ENCODE results near the gene RAD51.

The RAD51 gene

DNA sequence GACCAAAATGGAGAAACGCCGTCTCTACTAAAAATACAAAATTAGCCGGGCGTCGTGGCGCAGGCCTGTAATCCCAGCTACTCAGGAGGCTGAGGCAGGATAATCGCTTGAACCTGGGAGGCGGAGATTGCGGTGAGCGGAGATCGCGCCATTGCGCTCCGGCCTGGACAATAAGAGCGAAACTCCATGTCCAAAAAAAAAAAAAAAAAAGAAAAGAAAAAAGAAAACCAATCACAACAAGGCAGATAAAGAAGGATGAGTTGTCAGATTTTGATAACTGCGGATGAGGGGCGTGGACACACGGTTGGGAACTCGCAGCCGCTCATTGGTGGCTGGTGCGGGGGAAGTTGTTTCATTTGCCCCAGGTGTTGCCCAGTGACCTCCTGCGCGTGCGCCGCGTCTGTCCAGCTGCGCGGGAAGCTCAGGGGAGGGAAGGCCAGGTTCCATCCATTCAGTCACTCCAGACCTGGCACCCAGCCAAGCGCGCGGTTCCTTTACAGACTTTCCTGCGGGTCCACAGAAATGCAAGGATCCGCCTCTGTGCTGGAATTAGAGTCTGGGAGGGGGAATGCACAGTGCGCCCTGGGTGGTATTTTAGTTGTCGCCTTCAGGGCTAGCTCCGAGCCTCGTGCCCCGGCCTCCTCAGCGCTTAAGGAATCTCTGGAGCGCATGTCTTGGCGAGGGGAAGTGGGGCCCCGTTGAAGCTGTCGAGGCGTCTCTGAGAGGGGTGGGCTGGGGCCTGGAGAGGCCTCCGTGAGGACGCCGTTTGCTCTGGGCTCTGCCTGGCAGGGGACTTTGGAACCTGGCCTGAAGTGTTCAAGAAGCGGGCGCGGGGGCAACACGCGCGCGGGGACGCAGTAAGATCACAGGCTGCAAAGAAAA is 68.2 kb downstream of the RAD51 start:
- no peak for DNase-seq (ENCODE audit: low read depth)

DNA sequence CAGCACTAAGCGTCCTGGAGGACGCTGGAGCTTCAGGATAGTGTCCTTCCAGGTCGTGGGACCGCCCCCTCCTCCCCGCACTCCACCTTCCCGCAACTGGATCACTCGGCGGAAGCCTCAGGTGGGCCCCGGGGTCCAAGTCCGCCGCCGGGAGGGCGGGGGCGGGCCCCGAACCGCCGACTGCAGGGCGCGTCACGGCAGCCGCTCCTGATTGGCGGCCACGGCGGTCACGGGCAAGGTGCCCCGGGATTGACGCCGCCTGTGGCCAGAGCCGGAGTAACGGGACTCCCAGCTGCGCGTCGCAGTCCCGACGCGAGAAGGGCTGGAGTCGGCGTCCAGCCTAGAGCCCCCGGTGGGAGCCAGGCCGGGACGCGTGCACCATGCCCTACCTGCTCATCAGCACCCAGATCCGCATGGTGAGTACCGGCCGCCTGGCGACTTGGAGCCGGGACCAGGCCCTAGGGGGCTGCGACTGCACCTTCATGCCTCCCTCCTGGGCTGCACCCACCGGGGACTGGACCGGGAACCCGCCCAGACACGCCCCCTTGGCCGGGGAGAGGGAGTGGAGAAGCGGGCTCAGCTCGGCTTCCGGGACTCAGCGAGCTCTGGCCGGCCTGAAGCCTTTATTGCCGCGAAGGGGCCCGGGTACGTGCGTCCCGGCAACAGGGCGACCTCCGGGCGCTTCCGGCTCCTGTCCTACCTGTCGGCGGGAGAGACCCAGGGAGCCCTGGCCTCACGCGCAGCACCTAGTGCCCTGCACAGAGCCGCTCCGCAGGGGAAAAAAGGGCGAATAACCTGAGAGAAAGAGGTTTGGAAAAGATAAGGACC is 69.0 kb downstream of the RAD51 start, which contains the start of gene GCHFR:
TSS of gene GCHFR (plus strand) at position 268 of the 828 bp plus-strand sequence. CDS start at position 381, 113 bp downstream.
- DNase-seq (ENCODE audit: low read depth), result peak; percentile 67

DNA sequence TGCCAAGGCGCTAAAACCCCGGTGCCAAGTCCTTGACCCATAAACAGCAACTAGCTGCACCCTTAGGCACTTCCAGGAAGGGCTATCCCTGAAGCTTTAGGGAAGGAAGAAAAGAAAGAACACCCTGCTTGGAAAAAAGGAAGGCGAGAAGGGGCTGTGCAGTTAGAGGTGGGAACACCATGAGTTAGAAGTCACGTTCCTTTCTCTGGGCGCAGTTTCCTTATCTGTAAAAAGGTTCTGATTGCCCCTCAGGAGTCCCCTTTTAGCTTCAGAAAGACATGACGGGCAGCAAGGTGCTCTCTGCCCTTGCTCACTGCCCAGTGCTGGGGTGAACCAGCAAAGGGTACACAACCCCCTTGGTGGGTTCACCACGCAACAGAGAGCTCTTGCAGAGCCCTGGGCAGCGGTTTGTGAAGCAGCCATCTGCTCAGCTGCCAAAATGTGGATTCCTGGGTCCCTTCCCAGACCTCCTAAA is 69.7 kb downstream of the RAD51 start:
- no peak for DNase-seq (ENCODE audit: low read depth)

DNA sequence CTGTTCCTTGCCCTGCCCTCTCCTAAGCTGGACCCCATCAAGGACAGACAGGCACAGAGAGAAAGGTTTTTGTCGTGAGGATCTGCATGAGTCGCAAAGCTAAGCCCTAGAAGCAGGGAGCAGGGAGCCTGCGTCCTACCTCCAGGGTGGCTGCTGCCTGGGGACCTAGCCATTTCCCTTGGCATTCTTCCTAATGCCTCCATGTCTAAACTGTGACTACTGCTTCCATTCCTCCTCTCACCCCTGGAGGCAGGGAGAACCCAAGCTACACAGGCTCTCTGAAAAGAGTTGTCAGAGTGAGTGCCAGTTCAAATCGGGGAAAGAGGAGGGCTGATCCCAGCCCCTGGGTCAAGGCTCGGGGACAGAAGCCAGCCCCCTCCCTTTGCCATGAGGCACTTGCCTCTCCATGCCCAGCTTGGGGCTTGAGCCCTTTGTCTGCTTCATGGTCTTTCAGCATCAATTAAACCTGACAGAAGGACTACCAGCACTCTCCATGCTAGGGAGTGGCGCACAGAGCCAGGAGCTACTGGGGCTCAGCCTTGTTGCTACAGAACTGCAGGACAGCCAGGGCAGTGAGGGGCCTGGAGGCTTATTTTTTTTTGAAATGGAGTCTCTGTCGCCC is 71.3 kb downstream of the RAD51 start:
- DNase-seq (ENCODE audit: low read depth), result no peak

DNA sequence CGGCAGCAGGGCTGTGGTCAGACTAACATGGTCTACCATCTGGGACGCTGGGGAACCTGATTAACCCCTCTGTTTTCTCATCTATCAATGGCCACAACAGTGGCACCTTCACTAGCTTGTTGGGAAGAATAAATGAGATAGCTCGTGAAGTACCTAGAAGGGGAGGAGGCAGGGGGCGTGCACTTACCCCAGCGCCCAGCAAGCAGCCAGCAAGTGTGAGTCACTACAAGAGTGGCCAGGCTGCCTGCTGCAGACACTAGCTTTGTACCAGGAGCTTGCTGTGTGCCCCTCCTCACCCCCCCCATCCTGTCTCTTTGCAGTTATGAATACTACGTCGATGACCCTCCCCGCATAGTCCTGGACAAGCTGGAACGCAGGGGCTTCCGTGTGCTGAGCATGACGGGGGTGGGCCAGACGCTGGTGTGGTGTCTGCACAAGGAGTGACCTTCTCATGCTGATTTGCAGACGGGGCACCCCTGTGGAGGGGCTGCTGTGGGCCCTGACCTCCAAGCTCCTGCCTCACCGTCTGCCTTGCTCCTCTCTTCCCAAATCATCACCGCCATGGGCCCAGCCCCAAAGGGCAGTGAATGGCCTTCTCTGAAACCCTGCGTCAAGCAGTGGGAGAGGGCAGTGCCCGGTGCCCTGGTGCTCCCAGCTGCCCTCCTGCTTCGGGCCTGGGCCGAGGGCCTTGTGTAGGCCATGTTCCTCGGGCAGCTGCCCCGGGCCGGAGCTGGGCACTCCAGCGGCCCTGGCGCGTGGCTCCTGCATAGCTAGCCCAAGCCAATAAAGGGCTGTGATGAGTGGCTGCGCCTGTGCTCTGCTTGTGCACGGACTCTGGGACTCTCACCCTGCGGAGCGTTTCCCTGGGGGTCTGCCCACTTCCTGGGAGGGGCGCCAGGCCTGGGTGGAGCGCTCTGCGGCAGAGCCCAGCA is 72.2 kb downstream of the RAD51 start:
- no peak for DNase-seq (ENCODE audit: low read depth)

DNA sequence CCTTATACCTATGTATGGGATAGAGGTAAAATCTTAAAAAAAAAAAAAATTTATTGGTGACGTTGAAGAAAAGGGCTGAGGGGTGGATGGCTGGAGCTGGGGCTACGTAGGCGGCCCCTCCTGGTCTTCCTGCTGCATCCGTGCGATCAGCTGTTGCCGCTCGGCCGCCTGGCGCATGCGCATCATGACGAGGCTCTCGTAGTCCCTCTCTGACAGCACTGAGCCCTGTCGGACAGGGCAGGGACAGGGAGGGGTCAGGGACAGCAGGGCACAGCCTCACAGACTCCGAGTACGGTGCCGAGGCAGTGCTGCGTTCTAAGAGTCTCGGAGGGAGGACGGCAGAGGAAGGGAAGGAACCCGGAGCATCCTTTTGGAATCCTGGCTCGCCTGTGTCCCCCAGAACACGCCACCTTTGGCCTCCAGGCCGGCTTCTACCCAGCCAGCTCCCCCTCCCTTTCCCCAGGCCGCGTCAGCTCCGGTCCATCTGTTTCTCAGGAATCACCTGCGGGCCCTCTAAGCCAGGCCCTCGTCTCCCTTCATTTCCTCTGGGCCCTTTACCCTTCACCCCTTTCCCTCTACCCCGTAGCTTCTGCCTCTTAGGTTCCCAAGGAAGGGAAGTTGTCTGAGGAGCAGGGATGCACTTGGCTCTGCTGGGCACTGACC is 73.0 kb downstream of the RAD51 start:
- no peak for DNase-seq (ENCODE audit: low read depth)

DNA sequence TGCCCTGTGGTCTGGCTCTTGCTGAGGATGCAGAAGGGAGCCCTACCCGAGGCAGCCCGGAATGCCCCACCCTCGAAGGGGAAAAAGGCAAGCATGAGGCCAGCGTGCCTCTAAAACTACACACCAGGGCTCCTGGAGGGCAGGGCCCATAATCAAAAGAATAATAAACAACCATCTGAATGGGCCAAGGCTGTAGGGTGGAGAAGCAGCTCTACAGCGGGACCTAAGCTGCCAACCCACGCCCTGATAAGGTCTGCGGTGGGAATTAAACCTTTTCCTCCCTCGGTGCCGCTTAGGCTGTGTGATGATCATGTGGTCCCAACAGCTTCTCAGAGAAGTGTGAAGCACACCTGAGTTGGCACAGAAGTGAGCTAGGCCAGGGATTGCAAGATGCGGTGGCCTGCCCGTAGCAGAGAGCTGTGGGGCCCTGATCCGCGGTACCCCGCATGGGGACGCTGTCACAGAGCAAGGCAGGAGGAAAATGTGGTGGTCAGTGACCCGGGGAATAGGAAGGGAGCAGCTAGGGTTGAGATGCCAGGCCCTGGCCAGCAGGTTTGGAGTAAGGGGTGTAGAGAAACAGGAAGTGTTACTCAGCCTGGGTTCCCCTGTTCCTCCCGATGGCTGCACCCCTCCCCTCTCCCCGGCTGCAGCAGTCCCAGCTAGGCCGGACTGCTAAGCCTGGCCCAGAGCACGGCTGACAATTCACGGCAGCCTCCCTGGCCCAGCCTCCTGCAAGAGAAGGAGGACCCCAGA is 73.7 kb downstream of the RAD51 start:
- DNase-seq (ENCODE audit: low read depth), result no peak

DNA sequence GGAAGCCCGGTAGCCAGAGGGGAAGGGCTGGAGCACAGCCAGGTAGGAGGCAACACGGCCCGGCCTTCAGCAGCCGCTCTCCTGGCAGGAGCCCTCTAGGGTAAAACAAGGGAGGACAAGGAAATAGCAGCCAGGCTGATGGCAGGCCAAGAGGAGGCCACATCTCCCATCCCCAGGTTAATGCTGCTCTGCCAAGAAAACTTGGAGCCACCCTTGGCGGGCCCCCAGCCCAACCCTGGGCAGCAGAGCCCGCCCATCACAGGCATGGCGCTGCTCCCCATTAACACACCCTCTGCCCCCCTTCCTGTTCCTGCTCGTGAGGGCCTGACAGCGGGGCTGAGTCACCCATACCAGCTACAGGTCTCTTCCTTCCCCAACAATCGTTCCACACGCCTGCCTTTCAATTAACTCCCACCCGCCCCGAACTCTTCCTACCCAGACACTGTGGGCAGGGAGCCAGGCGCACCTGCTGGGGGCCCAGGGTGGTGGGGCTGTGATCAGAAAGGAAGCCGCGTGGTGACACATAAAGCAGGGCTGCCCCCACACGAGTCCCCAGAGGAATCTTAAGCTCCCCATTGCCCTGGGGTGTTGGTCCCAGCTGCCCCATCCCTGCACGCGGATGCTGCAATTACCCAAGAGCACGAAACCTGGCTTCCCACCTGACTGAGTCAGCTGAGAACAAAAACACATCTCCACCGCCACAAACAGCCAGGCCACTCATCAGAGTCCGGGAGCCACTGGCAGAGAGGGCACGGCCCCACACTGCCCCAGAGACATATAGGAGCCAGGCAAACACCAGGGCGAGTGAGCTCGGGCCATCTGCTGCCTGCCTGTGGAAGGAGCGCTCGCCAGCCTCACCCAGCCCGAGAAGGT is 74.5 kb downstream of the RAD51 start, which contains the start of gene C15orf62:
TSS of gene C15orf62 (plus strand) at position 707 of the 873 bp plus-strand sequence. CDS start 516 bp downstream, outside the sequence.
- DNase-seq (ENCODE audit: low read depth), result peak; percentile 21

DNA sequence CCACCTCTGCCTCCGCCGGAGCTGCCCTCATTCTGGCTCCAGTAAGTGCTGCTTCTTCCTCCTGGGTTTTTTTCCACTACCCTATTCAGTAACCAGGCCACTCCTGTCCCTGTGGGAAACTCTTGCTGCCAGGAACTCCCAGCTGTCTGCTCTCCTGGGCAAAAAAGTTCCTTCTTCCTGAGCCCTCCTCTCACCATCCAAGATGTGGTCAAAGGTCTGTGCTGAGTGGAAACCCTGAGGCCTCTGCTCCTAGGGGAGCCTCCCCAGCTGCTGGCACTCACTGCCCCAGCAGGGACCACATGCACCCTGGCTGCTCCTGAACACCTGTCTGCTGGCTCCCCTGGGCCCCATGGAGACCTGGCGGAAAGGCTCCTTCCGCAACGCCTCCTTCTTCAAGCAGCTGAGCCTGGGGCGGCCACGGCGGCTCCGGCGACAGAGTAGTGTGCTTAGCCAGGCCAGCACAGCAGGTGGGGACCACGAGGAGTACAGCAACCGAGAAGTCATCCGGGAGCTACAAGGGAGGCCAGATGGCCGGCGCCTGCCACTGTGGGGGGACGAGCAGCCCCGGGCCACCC is 75.3 kb downstream of the RAD51 start:
- DNase-seq (ENCODE audit: low read depth), result no peak

DNA sequence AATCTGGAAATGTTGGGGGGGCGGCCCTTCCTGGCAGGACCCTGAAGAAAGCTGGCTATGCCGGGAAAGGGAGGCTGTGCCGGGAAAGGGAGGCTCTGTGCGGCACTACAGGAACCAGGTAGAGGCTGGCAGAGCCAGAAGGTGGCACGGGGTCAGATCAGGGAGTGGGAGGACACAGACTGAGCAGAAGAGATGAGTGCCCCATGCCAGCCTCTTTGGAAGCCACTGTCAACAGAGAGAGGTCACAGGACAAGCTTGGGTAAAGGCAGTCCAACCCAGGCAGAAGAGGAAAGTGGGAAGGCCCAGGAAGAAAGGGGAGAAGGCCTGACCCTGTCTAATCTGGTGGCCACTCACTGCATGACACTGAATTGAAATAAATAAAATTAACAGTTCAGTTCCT is 76.3 kb downstream of the RAD51 start:
- no peak for DNase-seq (ENCODE audit: low read depth)

DNA sequence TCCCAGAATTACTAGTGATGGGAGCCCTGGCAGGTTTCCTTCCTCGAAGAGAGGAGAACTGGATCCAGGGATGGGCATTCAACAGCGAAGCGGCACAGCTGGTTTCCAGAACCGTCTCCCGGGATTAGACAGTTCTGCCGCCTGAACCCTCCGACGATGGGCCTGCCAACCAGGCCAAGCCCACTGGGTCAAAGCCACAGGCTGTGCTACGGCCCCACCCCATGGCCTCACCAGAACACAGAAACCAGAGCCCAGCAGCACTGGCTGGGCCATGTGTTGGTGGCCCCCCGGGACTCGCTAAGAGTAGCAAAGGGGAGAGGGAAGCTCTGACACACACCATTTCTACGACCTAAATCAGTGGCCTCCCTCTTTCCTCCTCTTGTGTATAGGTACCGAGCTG is 77.0 kb downstream of the RAD51 start:
- no peak for DNase-seq (ENCODE audit: low read depth)

DNA sequence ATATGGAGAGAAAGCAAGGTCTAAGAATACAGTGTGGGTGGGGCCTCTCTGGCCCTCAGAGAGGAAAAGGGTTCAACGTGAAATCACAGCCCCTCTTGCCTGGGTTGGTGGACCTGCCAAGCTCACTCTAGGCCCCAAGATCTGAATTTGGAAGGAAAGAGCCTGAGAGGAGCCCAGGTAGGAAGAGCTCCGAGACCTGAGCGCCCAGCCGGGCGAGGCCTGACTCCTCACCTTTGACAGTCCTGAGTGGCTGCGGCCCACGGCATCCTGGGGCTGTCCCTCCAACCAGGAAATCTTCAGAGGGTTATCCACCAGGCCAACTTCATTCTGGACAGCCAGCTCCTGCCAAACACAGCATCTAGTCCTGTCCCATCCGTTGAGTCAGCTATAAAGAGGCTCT is 78.5 kb downstream of the RAD51 start:
- DNase-seq (ENCODE audit: low read depth), result no peak

DNA sequence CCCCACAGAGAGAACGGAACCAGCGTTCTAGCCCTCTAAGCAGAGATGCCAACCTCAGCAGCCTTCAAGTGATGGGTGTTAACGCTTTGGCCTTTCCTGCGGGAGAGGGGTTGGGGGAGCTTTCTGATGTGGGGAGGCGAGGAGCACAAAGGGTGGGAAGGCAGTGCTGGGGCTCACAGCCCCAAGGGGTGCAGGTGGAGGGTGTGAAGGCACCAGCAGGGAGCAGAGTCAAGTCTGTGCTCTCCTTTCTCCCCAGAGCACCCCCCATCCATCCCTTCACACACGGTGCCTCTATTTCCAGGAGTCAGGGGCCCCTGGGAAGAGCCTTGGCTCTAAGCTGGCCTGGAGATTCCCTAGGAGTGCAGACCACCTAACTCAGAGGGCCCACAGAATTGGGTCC is 78.9 kb downstream of the RAD51 start:
- no peak for DNase-seq (ENCODE audit: low read depth)

DNA sequence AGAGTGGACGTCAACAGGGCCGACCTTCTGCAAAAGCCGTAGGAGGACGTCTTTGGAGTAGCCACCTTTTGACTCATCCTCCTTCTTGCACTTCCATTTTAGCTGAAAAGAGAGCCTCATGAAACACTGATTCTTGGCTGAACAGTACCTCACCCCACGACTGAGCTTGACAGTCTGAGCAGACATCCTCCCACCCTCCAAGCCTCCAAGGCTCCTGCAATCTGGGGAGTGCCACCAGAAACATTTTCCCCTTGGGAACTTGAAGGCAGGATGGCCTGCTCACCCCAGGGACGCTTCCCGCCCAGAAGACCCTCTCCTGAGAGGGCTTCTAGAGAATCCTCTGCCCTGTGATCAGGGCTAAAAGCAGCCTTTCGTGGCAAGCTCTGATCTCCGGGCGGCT is 80.0 kb downstream of the RAD51 start:
- DNase-seq (ENCODE audit: low read depth), result no peak

DNA sequence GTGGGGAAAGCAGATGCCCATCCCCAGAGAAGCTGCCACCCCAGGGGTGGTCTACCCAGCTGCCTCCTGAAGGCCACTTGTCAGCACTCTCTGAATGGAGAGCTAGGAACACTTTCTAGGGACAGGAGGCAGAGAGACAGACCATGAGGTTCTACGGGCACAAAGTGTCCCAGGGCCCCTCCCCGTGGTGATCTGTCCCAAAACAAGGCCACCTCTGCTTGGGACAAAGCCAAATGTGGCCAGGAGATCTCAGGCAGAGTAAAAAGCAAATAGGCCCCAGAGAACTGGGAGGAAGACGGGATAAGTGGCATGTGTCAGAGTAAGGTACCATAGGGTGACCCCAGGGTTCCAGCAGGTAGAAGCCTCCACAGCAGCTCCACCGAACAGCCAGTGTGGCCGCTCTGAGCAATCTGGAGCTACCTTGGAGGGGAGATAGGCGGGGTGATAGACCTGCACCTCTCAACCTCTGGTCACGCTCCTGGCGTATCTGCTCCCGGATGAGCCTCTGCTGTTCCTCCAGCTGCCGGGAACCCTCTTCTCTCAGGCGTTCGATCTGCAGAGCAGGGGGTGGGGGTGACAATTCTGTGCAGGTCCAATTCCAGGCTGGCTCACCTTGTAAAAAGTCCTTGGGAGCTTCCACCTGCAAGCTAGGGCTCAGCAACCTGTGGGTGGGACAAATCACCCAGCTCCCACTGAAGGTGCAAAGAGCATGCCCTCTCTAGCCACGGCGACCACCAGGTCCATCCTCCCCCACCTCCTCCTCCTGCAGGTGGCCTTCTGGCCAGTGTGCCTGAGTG is 81.0 kb downstream of the RAD51 start:
- DNase-seq (ENCODE audit: low read depth), result no peak

DNA sequence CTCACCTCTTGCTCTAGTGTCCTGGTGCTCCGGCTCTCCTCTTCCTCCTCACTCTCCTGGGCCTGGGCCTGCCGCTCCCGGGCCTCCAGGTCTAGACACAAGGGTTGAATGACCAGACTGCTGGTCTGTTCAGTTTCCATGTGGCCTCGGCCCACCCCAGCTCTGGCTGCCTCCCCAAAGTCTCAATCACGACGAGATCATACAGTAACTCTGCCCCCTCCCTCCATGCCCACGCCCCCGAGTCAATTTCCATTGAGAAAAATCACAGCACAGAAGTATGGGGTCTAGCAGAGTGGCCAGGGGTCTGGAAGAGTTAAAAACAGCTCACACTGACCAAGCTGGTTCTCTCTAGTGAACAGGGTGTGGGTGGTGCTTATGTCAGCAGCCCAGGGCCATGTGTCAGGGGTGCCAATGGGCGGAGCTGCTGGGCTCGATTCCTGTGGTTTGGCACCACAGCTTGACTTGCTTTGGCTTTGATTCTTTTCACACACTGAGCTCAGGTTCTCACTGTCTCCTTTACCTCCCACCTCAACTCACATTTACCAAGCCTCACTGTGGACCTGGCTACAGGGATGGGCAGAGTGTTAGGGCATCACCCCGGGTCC is 81.7 kb downstream of the RAD51 start:
- no peak for DNase-seq (ENCODE audit: low read depth)

All from T-helper 22 cell (primary cell).